ENCODE results near the gene SLC9A9. TPM values are rescaled to one million over a fixed set of nuclear protein-coding genes. Genes with fewer than 3 reads are reported as not detected.

Gene SLC9A9
- total and polyA plus RNA-seq, 2 donors (not counting 1 experiment from before 2014, with no cell fraction given) = 14.3 to 74.0 TPM

- Histone ChIP-seq H3K36me3 (ENCODE audit: control insufficient read depth, insufficient read depth, low read length) (no peaks in the 10 kb centered on the region), H3K27ac (ENCODE audit: insufficient read depth, low read length) (no peak overlapping the region), H3K4me1 (ENCODE audit: control insufficient read depth, extremely low read depth, insufficient read depth, low read length) (peaks cover 8% of the 10 kb centered on the region), H3K27me3 (ENCODE audit: control insufficient read depth, insufficient read depth, low read length) (no peaks in the 10 kb centered on the region), H3K79me2 (ENCODE audit: control insufficient read depth, insufficient read depth, low read length) (no peaks in the 10 kb centered on the region), H3K4me3 (replicated peaks in 1 of 4; ENCODE audit: control extremely low read depth in 1 of 4, insufficient read depth in 1 of 4, low read depth in 3 of 4, low read length in 4 of 4) (no peak overlapping the region), H2AFZ (ENCODE audit: low read length) (no peak overlapping the region), H3K9me3 (ENCODE audit: control insufficient read depth, insufficient read depth, low read depth, low read length) (no peaks in the 10 kb centered on the region), H4K20me1 (ENCODE audit: control insufficient read depth, extremely low read depth, insufficient read depth, low read length) (no peaks in the 10 kb centered on the region), H3K4me2 (ENCODE audit: extremely low read depth, insufficient read depth, low read length) (no peak overlapping the region), H3K9ac (ENCODE audit: insufficient read depth, low read length) (no peak overlapping the region)
- no peak for DNase-seq (ENCODE audit: low read depth in 2 of 2)
- TF ChIP-seq CTCF (conservative IDR thresholded peaks at IDR 0.05 in 1 of 2, IDR thresholded peaks at IDR 0.05 in 1 of 2; ENCODE audit: low read depth in 1 of 2, low read length in 2 of 2) (no peak), EZH2 (IDR thresholded peaks at IDR 0.05; ENCODE audit: low read length, missing control alignments) (no peak)
These were observed 6.9 kb upstream of the SLC9A9 start for GRCh38 chr3:143855183-143855582.

GRCh38 chr3:143851331-143852017 is 3.2 kb upstream of the SLC9A9 start:
- no peak for DNase-seq (ENCODE audit: low read depth in 2 of 2)
- Histone ChIP-seq H3K4me3 (replicated peaks in 1 of 4; ENCODE audit: control extremely low read depth in 1 of 4, insufficient read depth in 1 of 4, low read depth in 3 of 4, low read length in 4 of 4) (no peak overlapping the region), H2AFZ (ENCODE audit: low read length) (no peak overlapping the region), H4K20me1 (ENCODE audit: control insufficient read depth, extremely low read depth, insufficient read depth, low read length) (no peaks in the 10 kb centered on the region), H3K27ac (ENCODE audit: insufficient read depth, low read length) (no peak overlapping the region), H3K9me3 (ENCODE audit: control insufficient read depth, insufficient read depth, low read depth, low read length) (no peaks in the 10 kb centered on the region), H3K27me3 (ENCODE audit: control insufficient read depth, insufficient read depth, low read length) (no peaks in the 10 kb centered on the region), H3K4me2 (ENCODE audit: extremely low read depth, insufficient read depth, low read length) (no peak overlapping the region), H3K4me1 (ENCODE audit: control insufficient read depth, extremely low read depth, insufficient read depth, low read length) (peaks cover 19% of the 10 kb centered on the region), H3K79me2 (ENCODE audit: control insufficient read depth, insufficient read depth, low read length) (peaks cover 3% of the 10 kb centered on the region), H3K36me3 (ENCODE audit: control insufficient read depth, insufficient read depth, low read length) (no peaks in the 10 kb centered on the region), H3K9ac (ENCODE audit: insufficient read depth, low read length) (no peak overlapping the region)
- TF ChIP-seq CTCF (conservative IDR thresholded peaks at IDR 0.05 in 1 of 2, IDR thresholded peaks at IDR 0.05 in 1 of 2; ENCODE audit: low read depth in 1 of 2, low read length in 2 of 2) (no peak), EZH2 (IDR thresholded peaks at IDR 0.05; ENCODE audit: low read length, missing control alignments) (no peak)

- peaks cover 19% of the 10 kb centered on the region for H3K4me1 ChIP-seq (ENCODE audit: control insufficient read depth, extremely low read depth, insufficient read depth, low read length)
- H3K4me3 ChIP-seq (replicated peaks in 1 of 4; ENCODE audit: control extremely low read depth in 1 of 4, insufficient read depth in 1 of 4, low read depth in 3 of 4, low read length in 4 of 4) = no peak overlapping the region
- no peak for TF ChIP-seq CTCF (conservative IDR thresholded peaks at IDR 0.05 in 1 of 2, IDR thresholded peaks at IDR 0.05 in 1 of 2; ENCODE audit: low read depth in 1 of 2, low read length in 2 of 2)
- H3K79me2 ChIP-seq (ENCODE audit: control insufficient read depth, insufficient read depth, low read length) = peaks cover 3% of the 10 kb centered on the region
- no peak overlapping the region for H2AFZ ChIP-seq (ENCODE audit: low read length)
- no peak overlapping the region for H3K4me2 ChIP-seq (ENCODE audit: extremely low read depth, insufficient read depth, low read length)
- DNase-seq (ENCODE audit: low read depth in 2 of 2) = peak in 1 of 2 donors; percentile 9
- no peaks in the 10 kb centered on the region for H3K27me3 ChIP-seq (ENCODE audit: control insufficient read depth, insufficient read depth, low read length)
- no peak overlapping the region for H3K9ac ChIP-seq (ENCODE audit: insufficient read depth, low read length)
- H3K27ac ChIP-seq (ENCODE audit: insufficient read depth, low read length) = no peak overlapping the region
- no peaks in the 10 kb centered on the region for H4K20me1 ChIP-seq (ENCODE audit: control insufficient read depth, extremely low read depth, insufficient read depth, low read length)
- no peaks in the 10 kb centered on the region for H3K36me3 ChIP-seq (ENCODE audit: control insufficient read depth, insufficient read depth, low read length)
- no peaks in the 10 kb centered on the region for H3K9me3 ChIP-seq (ENCODE audit: control insufficient read depth, insufficient read depth, low read depth, low read length)
These were observed 2.6 kb upstream of the SLC9A9 start for GRCh38 chr3:143850877-143851276.

Data from fibroblast of lung (primary cell).